ENCODE data around the gene WDR59. TPM values are rescaled to one million over a fixed set of nuclear protein-coding genes. Genes with fewer than 3 reads are reported as not detected.
"Not testable (repeated sequence)": the region's sequence is repeated elsewhere in the genome, so short reads cannot be mapped to it uniquely, and the experiment has no call there.

Gene WDR59
- total RNA-seq, 1 donor: 21.7 TPM

GRCh38 chr16:75019007-75019406 lies 34.1 kb upstream of the WDR59 start:
- no peak for TF ChIP-seq CTCF (IDR thresholded peaks at IDR 0.05; ENCODE audit: insufficient read depth, low read length)
- H3K4me3 ChIP-seq (ENCODE audit: low read depth, low read length): no peak overlapping the region
- no peak for DNase-seq (ENCODE audit: low read depth)

GRCh38 chr16:75017670-75018525 lies 33.0 kb upstream of the WDR59 start:
- no peak for TF ChIP-seq CTCF (IDR thresholded peaks at IDR 0.05; ENCODE audit: insufficient read depth, low read length)
- H3K4me3 ChIP-seq (ENCODE audit: low read depth, low read length): no peak overlapping the region
- DNase-seq (ENCODE audit: low read depth): no peak

- DNase-seq (ENCODE audit: low read depth); H3K4me3 ChIP-seq (ENCODE audit: low read depth, low read length): not testable (repeated sequence)
These were observed 31.6 kb upstream of the WDR59 start for GRCh38 chr16:75016451-75017081.

- no peak for DNase-seq (ENCODE audit: low read depth)
- TF ChIP-seq CTCF (IDR thresholded peaks at IDR 0.05; ENCODE audit: insufficient read depth, low read length): no peak
- H3K4me3 ChIP-seq (ENCODE audit: low read depth, low read length): no peak overlapping the region
These were observed 29.4 kb upstream of the WDR59 start for GRCh38 chr16:75014318-75014717.

GRCh38 chr16:75013123-75013522 lies 28.2 kb upstream of the WDR59 start:
- H3K4me3 ChIP-seq (ENCODE audit: low read depth, low read length); DNase-seq (ENCODE audit: low read depth): not testable (repeated sequence)

- DNase-seq (ENCODE audit: low read depth): peak; percentile 28
- no peak for TF ChIP-seq CTCF (IDR thresholded peaks at IDR 0.05; ENCODE audit: insufficient read depth, low read length)
- H3K4me3 ChIP-seq (ENCODE audit: low read depth, low read length): peak overlapping the region; percentile 2
These were observed 27.6 kb upstream of the WDR59 start for GRCh38 chr16:75012380-75013081.

- peak; percentile 94 for DNase-seq (ENCODE audit: low read depth)
- peak overlapping the region; percentile 22 for H3K4me3 ChIP-seq (ENCODE audit: low read depth, low read length)
- TF ChIP-seq CTCF (IDR thresholded peaks at IDR 0.05; ENCODE audit: insufficient read depth, low read length): no peak
These were observed 26.8 kb upstream of the WDR59 start for GRCh38 chr16:75011634-75012307.

All from fibroblast of the aortic adventitia (primary cell).